K562 (cell line): Measurements from ENCODE around the gene ANO1. TPM values are rescaled to one million over a fixed set of nuclear protein-coding genes. Genes with fewer than 3 reads are reported as not detected.

ENCODE experiments used
- AFF1 ChIP-seq, 2 experiments: fragments of 450-650 bp; IDR thresholded peaks; 2 replicates each; pipeline ENCODE4 v1.6.1; 2018; ENCODE audit warnings: mild to moderate bottlenecking in 2 of 2, low read depth in 1 of 2; ENCODE audit not compliant: partially characterized antibody in 2 of 2
- CEBPZ ChIP-seq: fragments of 150-350 bp; IDR thresholded peaks from 2 replicates; pipeline ENCODE4 v1.6.1; 2014; ENCODE audit warnings: low read depth, mild to moderate bottlenecking, low read length, borderline replicate concordance
- ESRRB ChIP-seq: fragments of 250-450 bp; sonication (Bioruptor Pico); IDR thresholded peaks from 2 replicates; pipeline ENCODE4 v1.5.0; 2020; ENCODE audit warnings: mild to moderate bottlenecking, moderate library complexity, borderline replicate concordance
- GABPA ChIP-seq: fragments of 200-800 bp; sonication (Bioruptor generic); conservative IDR thresholded peaks from 2 replicates; pipeline ENCODE4 v1.6.1; 2016; ENCODE audit warnings: low read depth, missing genetic modification characterization, missing compliant biosample characterization
- LEF1 ChIP-seq: fragments of 450-650 bp; IDR thresholded peaks from 2 replicates; pipeline ENCODE4 v1.6.1; 2016; ENCODE audit warnings: mild to moderate bottlenecking
- MNT ChIP-seq, 2 experiments: fragments of 450-650 bp; conservative IDR thresholded peaks; 2 replicates each; pipeline ENCODE4 v1.6.1; 2017; ENCODE audit warnings: mild to moderate bottlenecking in 2 of 2, moderate library complexity in 2 of 2
- SFPQ ChIP-seq: fragments of 200-400 bp; formaldehyde crosslinking; IDR thresholded peaks from 2 replicates; pipeline ENCODE4 v1.6.1; 2017; ENCODE audit warnings: mild to moderate bottlenecking, low read depth, low read length, moderate library complexity
- SIX5 ChIP-seq, 2 experiments: IDR thresholded peaks; 2 replicates each; pipeline ENCODE4 v1.6.1; 2011; ENCODE audit warnings: low read length in 2 of 2, borderline replicate concordance in 1 of 2, low read depth in 1 of 2, mild to moderate bottlenecking in 1 of 2, moderate library complexity in 1 of 2; ENCODE audit not compliant: insufficient read depth in 1 of 2
- SMARCC2 ChIP-seq: fragments of 450-650 bp; IDR thresholded peaks from 2 replicates; pipeline ENCODE4 v1.6.1; 2017; ENCODE audit warnings: antibody characterized with exemption, moderate library complexity, mild to moderate bottlenecking, low read depth
- STAT6 ChIP-seq: sonication (generic); formaldehyde crosslinking; IDR thresholded peaks from 2 replicates; pipeline ENCODE4 v1.8.1; 2023; ENCODE audit warnings: mild to moderate bottlenecking, missing genetic modification reagents
- polyA plus RNA-seq, 8 experiments: library from polyadenylated mRNA; depleted of rRNA in 4 of 8; stranded (reverse) in 5 of 8; unstranded in 3 of 8; fragments of >200 nt; fragmentation: Nextera tagmentation in 2 of 8; fragmentation: Illumina TruSeq in 1 of 8; extraction: Ambion mirVana in 2 of 8; extraction: Trizol in 1 of 8; gene quantifications; 2 replicates each; pipeline versions ENCODE4 v1.2.1 to v1.2.3, GENCODE V29; 2011 to 2014; ENCODE audit warnings: inconsistent platforms in 1 of 8, missing spikeins in 1 of 8
- total RNA-seq, 7 experiments: library from RNA; depleted of rRNA in 6 of 7; stranded (reverse); fragments of >200 nt in 6 of 7; fragmentation: Illumina TruSeq in 2 of 7; extraction: Trizol in 2 of 7; gene quantifications; 2 replicates each; pipeline versions ENCODE4 v1.2.1 to v1.2.3, GENCODE V29; 2011 to 2021; ENCODE audit warnings: low replicate concordance in 1 of 7

The ANO1 gene
- total and polyA plus RNA-seq, 9 of the 15 experiments (the other 6 are each of a cell fraction or from before 2014, with no cell fraction given): not detected

GRCh38 chr11:70202920-70203750, 125.0 kb downstream of the ANO1 start, which contains the start of gene FADD (continued):
- TF ChIP-seq CEBPZ (no peak), SIX5 (IDR thresholded peaks at IDR 0.05; ENCODE audit: borderline replicate concordance in 1 of 2, insufficient read depth in 1 of 2, low read depth in 1 of 2, low read length in 2 of 2) (peak; percentile 30 to 59; a peak in 3 of 4 replicates), STAT6 (CRISPR knock-in tag) (0 out of 2 replicates have a peak, but pooled peaks have one; percentile 12), LEF1 (no peak), SFPQ (no peak), AFF1 (IDR thresholded peaks at IDR 0.05; ENCODE audit: low read depth in 1 of 2, partially characterized antibody in 2 of 2) (no peak), GABPA (tag) (peak; percentile 73), ESRRB (CRISPR knock-in tag) (no peak), MNT (conservative IDR thresholded peaks at IDR 0.05) (peak in 1 of 2 experiments; percentile 48; a peak in 3 of 4 replicates), SMARCC2 (no peak)
